Activated B cell treated with CpG ODN at 0.5 μM for 24 hours (primary cell): ENCODE results near the gene KCNA1. TPM values are rescaled to one million over a fixed set of nuclear protein-coding genes. Genes with fewer than 3 reads are reported as not detected.
A peak's percentile ranks its signal among the peaks of the same experiment; 100 is the strongest.

ENCODE experiments used
- ATAC-seq: fragments of 200-7000 bp; cut with Tn5 transposase; one replicate; pipeline ENCODE4 v1.10.0; 2021; ENCODE audit warnings: low read depth, mild to moderate bottlenecking, moderate library complexity
- CTCF ChIA-PET: fragments of 350-600 bp; sonication (Branson Sonifier 250); formaldehyde crosslinking; loops from one replicate; lab custom pipeline; 2021; ENCODE audit warnings: antibody characterized with exemption; lab: Charles Lee
- POLR2A ChIA-PET: fragments of 350-600 bp; sonication (Branson Sonifier 250); formaldehyde crosslinking; loops from one replicate; lab custom pipeline; 2021; ENCODE audit warnings: antibody characterized with exemption; lab: Charles Lee
- DNase-seq: peaks from one replicate; pipeline ENCODE4 v3.0.0; 2022
- H3K27ac Mint-ChIP-seq: one replicate; pipeline ENCODE4 v1.8.0; 2020; ENCODE audit warnings: mixed read lengths
- H3K27me3 Mint-ChIP-seq: one replicate; pipeline ENCODE4 v1.8.0; 2021; ENCODE audit warnings: mixed read lengths
- H3K36me3 Mint-ChIP-seq: one replicate; pipeline ENCODE4 v1.8.0; 2021; ENCODE audit warnings: low read depth, mixed read lengths
- H3K4me1 Mint-ChIP-seq: one replicate; pipeline ENCODE4 v1.8.0; 2021; ENCODE audit warnings: mixed read lengths
- H3K4me3 Mint-ChIP-seq: one replicate; pipeline ENCODE4 v1.8.0; 2020; ENCODE audit warnings: mild to moderate bottlenecking, mixed read lengths
- H3K9me3 Mint-ChIP-seq: one replicate; pipeline ENCODE4 v1.8.0; 2020; ENCODE audit warnings: mixed read lengths
- intact Hi-C: fragments of 100-400 bp; cut with micrococcal nuclease; formaldehyde crosslinking; loops from one replicate; pipeline ENCODE4 v1.15.1; 2024
- total RNA-seq: library from RNA; stranded (reverse); gene quantifications from 2 replicates; pipeline ENCODE4 v1.2.3, GENCODE V29; 2022
- TF ChIP-seq, protein P1 (sequence below): fragments of 200-600 bp; IDR thresholded peaks from one replicate; pipeline ENCODE4 v1.8.0; 2022; ENCODE audit warnings: antibody characterized with exemption, mild to moderate bottlenecking

Gene KCNA1
- total RNA-seq, 1 donor from 2014 or later = 0.04 TPM

DNA sequence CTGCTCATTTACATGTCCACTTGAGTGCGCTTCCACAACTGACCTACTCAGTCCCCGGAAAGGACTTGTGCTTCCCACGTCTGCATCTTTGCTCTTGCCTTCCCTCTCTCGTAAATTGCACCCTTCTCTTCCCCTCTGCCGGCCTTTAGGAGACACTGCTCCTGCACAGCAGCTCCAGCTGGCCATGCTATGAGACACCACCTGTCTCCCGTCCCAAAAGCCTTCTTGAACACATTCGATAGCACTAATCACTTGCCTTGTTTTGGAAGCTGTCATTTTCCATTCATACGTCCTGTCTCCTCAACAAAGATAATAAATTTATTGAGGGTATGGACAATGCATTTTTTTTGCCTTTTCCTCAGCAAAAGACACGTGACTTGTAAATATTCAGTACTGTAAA, 15.7 kb upstream of the KCNA1 start:
- CTCF ChIA-PET = no interaction called here
- intact Hi-C loops = no loop called here
- TF ChIP-seq, protein P1, sequence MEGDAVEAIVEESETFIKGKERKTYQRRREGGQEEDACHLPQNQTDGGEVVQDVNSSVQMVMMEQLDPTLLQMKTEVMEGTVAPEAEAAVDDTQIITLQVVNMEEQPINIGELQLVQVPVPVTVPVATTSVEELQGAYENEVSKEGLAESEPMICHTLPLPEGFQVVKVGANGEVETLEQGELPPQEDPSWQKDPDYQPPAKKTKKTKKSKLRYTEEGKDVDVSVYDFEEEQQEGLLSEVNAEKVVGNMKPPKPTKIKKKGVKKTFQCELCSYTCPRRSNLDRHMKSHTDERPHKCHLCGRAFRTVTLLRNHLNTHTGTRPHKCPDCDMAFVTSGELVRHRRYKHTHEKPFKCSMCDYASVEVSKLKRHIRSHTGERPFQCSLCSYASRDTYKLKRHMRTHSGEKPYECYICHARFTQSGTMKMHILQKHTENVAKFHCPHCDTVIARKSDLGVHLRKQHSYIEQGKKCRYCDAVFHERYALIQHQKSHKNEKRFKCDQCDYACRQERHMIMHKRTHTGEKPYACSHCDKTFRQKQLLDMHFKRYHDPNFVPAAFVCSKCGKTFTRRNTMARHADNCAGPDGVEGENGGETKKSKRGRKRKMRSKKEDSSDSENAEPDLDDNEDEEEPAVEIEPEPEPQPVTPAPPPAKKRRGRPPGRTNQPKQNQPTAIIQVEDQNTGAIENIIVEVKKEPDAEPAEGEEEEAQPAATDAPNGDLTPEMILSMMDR = no peak
- Mint-ChIP-seq H3K9me3 (no peaks in the 10 kb centered on the region), H3K27me3 (peaks cover 26% of the 10 kb centered on the region), H3K4me1 (no peaks in the 10 kb centered on the region), H3K36me3 (no peaks in the 10 kb centered on the region), H3K27ac (no peak overlapping the region), H3K4me3 (no peak overlapping the region)
- no peak for ATAC-seq
- no peak for DNase-seq
- POLR2A ChIA-PET = no interaction called here

DNA sequence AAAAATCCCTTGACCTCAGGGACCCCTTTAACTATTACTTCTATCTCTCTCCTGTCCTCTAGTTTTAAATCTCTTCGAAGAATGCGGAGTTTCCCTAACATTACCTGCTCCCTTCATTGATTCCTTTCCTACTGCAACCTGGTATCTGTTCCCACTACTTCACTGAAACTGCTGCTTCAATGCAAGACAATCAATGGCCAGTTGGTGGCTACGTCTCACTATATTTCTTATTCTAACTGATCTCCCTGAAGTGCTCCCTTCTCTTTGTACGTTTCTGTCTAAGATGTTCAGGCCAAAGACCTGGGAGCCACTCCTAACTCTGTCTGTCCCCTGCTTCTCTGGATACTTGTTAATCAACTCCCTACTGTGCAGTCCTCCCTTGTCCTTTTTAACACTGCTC, 10.3 kb upstream of the KCNA1 start:
- TF ChIP-seq, protein P1 = no peak
- intact Hi-C loops = no loop called here
- POLR2A ChIA-PET = no interaction called here
- CTCF ChIA-PET = interaction anchor here (1.0 kb wide), 1 partner anchor 42 kb away, joined by 3 read pairs; no protein-coding TSS in a partner anchor
- Mint-ChIP-seq H3K27me3 (peaks cover 24% of the 10 kb centered on the region), H3K4me3 (no peak overlapping the region), H3K9me3 (no peaks in the 10 kb centered on the region), H3K4me1 (no peaks in the 10 kb centered on the region), H3K27ac (no peak overlapping the region), H3K36me3 (no peaks in the 10 kb centered on the region)
- DNase-seq = no peak
- no peak for ATAC-seq

DNA sequence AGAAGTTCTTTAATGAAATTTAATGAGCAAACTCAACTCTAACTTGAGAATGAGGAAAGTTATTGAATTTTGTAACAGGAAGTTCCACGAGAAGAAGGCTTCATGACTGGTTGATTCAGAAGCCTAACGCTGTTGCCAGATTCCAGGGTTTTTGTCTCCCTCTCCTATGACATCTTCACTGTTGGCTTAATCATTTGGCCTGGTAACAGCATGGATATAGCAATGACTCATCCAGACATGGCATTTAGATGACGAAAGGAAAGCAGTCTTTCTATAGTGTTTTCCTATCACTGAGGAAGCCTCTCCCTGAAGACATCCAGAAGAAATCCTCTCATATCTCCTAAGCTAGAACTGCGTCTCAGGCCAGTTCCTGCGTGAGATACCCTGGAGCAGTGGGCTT, 9.4 kb upstream of the KCNA1 start:
- no peaks in the 10 kb centered on the region for H3K36me3 Mint-ChIP-seq
- no peak overlapping the region for H3K27ac Mint-ChIP-seq
- TF ChIP-seq, protein P1 = no peak
- ChIA-PET CTCF (no interaction called here), POLR2A (no interaction called here)
- H3K9me3 Mint-ChIP-seq = no peaks in the 10 kb centered on the region
- ATAC-seq (no peak), DNase-seq (no peak)
- H3K4me1 Mint-ChIP-seq = no peaks in the 10 kb centered on the region
- intact Hi-C loops = no loop called here
- peaks cover 28% of the 10 kb centered on the region for H3K27me3 Mint-ChIP-seq
- H3K4me3 Mint-ChIP-seq = no peak overlapping the region

DNA sequence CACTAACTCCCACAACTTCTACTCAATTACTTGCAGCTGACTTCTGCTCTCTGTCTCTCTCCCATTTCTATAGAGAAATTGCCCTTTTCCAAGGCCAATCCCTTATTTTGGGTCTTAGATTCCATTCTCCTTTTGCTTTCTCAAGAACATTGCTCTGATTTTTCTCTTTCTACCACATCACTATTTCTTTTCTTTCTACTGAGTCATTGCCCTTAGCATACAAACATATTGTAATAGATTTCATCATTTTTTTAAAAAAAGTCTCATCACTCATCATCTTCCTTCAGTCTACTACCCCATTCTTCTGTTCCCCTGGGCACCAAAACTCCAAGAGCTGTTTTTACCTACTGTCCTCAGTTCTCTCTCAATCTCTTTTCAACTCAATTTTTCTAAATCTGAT, 4.4 kb upstream of the KCNA1 start:
- POLR2A ChIA-PET = no interaction called here
- H3K4me3 Mint-ChIP-seq = no peak overlapping the region
- intact Hi-C loops = no loop called here
- ATAC-seq = no peak
- TF ChIP-seq, protein P1 = no peak
- H3K36me3 Mint-ChIP-seq = no peaks in the 10 kb centered on the region
- no peak overlapping the region for H3K27ac Mint-ChIP-seq
- peaks cover 13% of the 10 kb centered on the region for H3K4me1 Mint-ChIP-seq
- no peaks in the 10 kb centered on the region for H3K9me3 Mint-ChIP-seq
- H3K27me3 Mint-ChIP-seq = peaks cover 34% of the 10 kb centered on the region
- no peak for DNase-seq
- CTCF ChIA-PET = no interaction called here

DNA sequence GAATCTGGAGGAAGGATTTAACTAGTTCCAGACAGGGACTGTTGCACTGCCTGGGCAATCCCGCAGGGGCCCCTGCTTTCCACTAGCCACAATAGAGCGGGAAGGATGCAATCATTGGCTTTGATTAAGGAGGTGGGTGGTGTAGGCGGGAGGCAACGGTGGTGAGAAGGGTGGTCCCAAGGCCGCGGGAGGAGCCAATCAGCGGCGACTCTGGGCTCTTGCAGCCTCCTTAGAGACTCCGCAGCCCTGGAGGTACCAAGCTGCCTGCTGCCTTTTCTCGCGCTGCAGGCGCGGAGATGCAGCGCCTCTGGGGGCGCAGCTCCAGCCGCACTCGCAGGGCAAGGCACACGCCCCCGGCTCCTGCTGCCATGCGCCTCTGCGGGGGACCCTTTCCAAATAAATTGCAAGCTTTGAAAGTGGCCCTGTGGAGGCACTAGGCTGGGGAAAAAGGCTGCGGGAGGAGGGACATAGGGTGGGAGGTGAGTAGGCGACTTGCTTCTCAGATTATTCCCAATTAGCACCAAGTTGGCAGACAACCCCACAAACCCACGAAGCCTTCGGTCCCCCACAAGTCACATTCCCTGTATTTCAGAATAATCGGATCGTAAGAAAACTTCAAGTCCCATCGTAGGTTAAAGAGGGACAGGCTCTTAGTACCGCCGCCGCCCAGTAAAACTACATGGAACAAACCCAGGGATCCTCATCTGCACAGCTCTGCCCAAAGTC, 858 bp upstream of the KCNA1 start:
- POLR2A ChIA-PET = no interaction called here

More for the DNA sequence above, 858 bp upstream of the KCNA1 start:
- H3K4me1 Mint-ChIP-seq = peaks cover 25% of the 10 kb centered on the region
- no peaks in the 10 kb centered on the region for H3K9me3 Mint-ChIP-seq
- H3K4me3 Mint-ChIP-seq = peak overlapping the region; percentile 91
- CTCF ChIA-PET = interaction anchor here (1.6 kb wide), 1 partner anchor 51 kb away, joined by 6 read pairs; no protein-coding TSS in a partner anchor
- no peaks in the 10 kb centered on the region for H3K36me3 Mint-ChIP-seq
- no peak overlapping the region for H3K27ac Mint-ChIP-seq
- ATAC-seq = no peak
- peaks cover 45% of the 10 kb centered on the region for H3K27me3 Mint-ChIP-seq
- no peak for DNase-seq
- TF ChIP-seq, protein P1 = no peak
- intact Hi-C loops = no loop called here
